Activated CD8-positive, alpha-beta memory T cell treated with anti-CD3 and anti-CD28 coated beads, Interleukin-2, amount 50 U/mL, for 1 hour (primary cell): ENCODE results near the gene HOXC12.

Source experiments
- DNase-seq: peaks from one replicate; pipeline ENCODE4 v3.0.0-alpha.2; 2020; ENCODE audit errors: extremely low read depth

The HOXC12 gene

DNA sequence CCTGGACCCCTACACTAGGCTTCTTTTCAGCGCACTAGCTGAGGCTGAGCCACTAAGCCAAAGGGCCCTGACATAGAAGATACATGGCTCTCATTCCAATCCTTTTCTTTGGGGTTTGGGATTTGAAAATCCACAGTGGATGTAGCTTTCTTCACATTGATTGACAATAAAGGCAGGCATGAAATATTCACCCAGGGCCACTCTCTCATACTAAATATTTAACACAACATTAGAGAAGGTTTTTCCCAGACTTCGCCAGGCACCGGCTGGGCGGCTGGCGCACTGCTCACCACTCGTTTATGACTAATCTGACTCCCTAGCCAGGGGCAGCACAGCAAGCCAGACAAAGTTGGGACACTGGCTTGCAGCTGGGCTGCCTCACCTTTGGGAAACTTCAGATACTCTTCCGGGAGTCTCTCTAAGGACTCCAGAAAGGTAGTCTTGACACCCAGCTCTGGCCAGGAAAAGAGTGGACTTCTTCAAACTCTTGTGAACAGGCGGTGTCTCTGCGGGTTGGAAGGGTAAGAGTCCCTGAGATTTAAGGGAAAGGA is 17.5 kb downstream of the HOXC12 start:
- no peak for DNase-seq

GRCh38 chr12:53972722-53973235 is 18.1 kb downstream of the HOXC12 start, which contains the start of gene HOXC11:
Gene HOXC11, plus strand, starts transcription at chr12:53973126. Its CDS starts 116 bp downstream, at chr12:53973242.
- DNase-seq = no peak

DNA sequence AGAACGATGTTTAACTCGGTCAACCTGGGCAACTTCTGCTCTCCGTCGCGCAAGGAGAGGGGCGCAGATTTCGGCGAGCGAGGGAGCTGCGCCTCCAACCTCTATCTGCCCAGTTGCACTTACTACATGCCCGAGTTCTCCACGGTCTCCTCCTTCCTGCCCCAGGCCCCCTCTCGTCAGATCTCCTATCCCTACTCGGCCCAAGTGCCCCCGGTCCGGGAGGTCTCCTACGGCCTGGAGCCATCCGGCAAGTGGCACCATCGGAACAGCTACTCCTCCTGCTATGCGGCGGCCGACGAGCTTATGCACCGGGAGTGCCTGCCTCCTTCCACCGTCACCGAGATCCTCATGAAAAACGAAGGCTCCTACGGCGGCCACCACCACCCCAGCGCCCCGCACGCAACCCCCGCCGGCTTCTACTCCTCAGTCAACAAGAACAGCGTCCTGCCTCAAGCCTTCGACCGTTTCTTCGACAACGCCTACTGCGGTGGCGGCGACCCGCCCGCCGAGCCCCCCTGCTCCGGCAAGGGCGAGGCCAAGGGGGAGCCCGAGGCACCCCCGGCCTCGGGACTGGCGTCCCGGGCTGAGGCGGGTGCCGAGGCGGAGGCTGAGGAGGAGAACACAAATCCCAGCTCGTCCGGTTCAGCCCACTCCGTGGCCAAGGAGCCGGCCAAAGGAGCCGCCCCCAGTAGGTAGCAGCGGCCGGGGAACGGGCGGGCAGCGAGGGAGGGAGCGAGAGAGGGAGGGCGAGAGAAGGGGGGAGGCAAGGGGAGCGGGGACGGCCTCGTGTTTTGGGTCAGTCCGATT is 18.7 kb downstream of the HOXC12 start:
- no peak for DNase-seq

DNA sequence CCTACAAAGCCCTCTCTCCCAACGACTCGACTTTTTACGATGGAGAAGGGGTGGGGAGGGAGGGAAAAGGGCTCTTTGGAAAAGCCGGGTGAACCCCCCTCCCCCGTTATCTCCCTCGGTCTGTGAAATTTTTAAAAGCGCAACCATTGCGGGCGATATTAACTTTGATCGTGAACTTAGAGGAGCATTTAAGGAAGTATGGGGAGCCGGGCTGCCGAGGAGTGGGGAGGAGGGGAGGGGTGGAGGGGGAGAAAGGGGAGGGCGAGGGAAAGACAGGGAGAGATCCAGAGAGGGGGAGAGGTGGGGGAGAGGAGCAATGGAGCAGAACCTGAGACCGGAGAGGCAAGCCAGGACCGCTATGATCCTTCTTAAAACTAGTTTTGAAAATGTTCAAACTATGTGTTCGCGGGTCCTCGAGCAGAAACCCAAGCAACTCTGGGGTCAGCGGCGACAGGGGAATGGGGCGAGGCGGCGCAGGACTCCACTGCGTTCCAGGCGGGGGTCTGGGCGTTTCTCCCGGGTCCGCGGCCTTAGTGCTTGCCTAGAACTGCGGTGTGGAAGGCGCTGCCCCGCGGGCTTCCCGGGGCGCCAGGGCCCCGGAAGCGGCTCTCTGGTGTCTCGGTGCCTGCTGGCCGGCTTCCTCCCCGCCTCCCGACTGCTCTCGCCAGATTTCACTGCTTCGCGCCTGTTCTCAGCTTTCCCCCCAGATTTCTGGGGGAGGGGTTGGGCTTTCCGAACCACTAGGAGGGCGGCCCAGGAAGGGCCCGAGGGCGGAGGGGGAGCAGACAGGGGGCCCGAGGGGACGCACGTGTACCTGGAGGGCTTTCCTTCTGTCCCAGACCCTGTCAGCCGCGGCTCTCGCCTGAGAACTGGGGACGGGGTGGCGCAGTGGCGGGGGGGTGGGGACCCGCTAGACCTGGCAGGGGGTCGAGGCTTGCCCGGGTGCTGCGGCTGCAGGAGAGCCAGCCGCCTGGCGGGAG is 19.7 kb downstream of the HOXC12 start, which contains the start of gene HOTAIR:
Gene HOTAIR (minus strand): TSS at position 871 of the 980 bp plus-strand sequence.
- DNase-seq = no peak

DNA sequence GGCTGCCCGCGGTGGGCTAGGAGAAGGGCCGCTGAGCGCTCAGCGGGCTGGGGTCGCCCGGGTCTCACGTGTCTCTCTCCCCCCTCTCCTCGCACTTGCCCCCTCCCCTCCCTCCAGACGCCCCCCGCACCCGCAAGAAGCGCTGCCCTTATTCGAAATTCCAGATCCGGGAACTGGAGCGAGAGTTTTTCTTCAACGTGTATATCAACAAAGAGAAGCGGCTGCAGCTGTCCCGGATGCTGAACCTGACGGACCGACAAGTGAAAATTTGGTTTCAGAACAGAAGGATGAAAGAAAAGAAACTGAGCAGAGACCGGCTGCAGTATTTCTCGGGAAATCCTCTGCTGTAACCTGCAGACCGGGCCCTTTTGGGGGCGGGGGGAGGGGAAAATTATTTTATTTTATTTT is 20.4 kb downstream of the HOXC12 start:
- DNase-seq = no peak

GRCh38 chr12:53975479-53976152 is 20.9 kb downstream of the HOXC12 start:
- DNase-seq = no peak

DNA sequence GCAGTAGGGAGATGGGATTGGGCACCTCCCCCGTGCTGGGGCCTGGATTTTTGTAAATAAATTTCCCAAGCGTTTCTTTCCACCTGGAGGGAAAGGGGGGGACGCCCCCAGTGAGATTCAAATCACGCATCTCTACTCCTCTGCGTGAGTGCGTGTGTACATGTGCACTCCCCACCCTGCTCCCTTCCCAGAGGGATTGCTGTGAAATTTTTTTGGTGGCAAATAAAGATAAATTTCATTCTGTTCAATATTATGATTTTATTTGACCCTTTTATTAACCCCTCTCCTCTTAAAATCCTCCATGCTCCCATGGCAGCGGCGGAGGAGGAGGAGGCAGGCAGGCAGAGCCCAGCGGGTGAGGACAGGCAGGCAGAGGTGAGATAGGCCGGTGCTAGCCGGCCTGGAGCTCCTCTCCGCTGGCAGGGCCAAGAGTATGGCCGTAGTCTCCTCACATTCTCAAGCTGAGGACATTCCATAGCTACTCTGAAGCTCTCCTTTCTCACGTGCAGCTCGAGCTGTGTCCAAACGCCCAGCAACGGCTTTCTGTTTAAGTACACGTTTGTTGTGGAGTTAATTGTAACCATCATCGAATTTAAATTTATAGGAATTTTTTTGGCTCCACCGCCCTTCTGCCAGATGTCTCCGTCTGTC is 21.6 kb downstream of the HOXC12 start:
- DNase-seq = no peak

DNA sequence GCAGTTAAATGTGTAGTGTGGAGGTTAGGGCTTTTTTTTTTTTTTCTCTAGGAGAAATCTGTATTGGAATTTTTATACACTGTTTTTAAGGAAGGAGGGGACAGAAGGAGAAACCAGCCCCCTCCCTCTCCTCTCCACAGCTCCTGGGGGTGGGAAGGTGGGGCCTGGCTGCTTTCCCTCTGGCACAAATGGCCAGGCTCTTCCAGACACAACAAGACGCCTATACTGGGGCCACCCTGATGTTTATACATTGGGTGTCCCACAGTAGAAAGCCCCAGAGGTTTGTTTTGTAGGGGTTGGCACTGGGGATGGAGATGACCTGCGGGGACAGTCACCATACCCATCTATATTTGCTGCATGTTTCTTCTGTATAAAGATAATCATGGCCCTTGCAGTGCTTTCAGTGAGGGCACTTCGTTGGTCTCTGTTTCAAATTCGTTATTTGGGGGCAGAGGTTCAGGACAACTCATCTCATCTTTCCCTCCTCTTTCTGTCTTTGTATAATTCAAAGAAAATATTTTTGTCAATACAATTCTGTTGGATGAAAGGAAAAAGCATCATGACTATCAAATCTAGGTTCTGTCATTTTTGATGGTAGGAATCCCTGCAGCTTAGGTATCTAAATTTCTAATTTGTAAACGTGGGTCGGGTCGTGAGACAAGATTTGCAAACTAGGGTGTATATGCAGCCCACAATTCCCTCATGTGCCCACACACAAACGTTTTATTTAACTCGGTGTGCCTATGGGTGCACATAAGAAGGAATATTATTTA is 22.3 kb downstream of the HOXC12 start:
- DNase-seq = no peak

- no peak for DNase-seq
Observed at GRCh38 chr12:53977596-53978445, 23.1 kb downstream of the HOXC12 start.

- no peak for DNase-seq
Observed at GRCh38 chr12:53978477-53979356, 24.0 kb downstream of the HOXC12 start.

DNA sequence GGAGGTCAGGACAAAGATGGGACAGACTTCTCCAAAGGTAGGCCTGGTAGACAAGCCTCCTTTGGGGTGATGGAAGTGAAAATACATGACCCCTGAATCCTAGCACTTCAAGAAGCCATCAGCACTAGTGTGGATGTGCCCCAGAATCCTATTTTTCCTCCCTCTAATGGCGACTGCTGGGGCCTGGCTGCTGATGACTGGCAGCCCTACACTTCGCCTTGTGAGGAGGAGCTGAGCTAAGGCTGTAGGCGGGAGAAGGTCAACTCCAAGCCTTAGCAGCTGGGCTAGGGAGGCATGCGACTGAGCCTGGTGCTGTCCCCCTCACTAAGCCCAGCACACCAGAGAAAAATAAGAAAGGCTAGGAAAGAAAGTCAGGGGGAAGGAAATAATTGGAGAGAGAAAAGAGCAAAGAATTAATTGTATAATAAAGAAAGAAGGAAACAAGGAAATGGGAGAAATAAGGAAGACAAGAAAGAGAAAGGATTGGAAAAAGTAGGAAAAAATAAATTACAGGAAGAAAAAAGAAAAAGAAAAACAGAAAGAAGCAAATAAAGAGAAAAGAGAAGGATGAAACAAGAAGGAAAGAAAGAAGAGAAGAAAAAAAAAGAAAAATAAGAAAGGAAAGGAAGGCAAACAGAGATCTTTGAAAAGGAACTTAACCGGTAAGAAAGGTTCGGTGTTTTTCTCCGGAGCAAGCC is 25.6 kb downstream of the HOXC12 start:
- DNase-seq = no peak

GRCh38 chr12:53980802-53981496 is 26.2 kb downstream of the HOXC12 start:
- no peak for DNase-seq

GRCh38 chr12:53981634-53982565 is 27.2 kb downstream of the HOXC12 start:
- DNase-seq = no peak

DNA sequence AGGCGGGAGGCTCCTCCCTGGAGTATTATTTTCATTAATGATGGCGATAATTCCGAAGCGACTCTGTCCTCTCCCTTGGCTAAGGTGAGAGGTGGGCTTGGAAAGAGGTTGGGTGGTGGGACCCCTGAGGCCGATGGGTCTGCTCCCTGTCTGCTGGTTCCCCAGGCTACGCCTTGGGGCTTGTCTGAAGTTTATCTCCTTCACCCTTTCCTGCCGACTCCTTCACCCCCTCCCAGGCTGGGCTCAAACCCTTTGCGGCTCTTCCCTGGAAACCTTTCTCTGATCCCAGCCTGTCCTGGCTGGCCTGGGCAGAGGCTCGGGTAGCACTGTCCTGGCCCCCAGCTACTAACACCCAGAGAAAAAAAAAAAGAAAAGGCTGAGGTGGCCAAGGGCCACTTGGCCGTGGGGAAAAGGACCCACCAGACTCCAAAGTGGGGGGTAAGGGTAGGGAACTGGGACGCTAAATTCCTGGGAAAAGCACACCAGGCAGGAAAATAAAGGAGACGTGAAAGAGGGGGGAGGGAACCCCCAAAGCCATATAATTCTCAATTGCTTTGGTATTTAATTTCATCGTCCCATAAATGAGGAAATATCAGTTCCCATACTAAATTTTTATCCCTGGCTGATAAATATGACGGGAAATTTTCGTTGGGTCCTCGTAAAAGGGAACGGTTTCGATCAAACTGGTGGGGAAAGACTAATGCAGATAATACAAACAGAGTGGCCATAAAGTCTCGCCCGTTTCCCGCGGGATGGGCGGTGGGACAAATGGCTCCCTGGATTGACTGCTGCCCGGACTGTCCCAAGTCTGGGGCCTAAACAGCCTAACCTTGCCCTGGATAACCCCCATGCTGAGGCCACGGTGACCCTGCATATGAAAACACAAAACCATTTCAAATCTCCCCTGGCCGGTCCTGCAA is 28.2 kb downstream of the HOXC12 start:
- no peak for DNase-seq

DNA sequence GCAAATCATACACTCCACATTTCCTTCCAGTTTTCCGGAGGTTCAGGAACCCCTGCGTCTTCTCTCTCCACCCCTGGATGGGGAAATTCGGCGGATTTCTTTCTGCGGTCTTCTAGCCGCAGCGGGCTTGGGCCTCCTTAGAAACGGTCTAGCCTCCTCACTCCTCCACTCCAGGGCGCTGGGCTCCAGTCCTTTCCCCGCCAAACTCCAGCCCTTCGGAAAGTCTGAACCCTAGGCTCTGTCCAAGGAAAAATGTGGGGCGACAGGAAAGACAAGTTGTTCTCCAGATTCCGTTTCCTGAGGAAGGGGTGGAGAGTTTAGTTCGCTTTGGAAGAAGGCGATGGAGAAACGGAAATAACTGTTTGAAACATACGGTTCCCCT is 28.9 kb downstream of the HOXC12 start:
- no peak for DNase-seq
